Measurements from ENCODE around the gene STEAP3. TPM values are rescaled to one million over a fixed set of nuclear protein-coding genes. Genes with fewer than 3 reads are reported as not detected.

Gene STEAP3
- total RNA-seq, 1 donor from 2014 or later, result 38.8 TPM

- Mint-ChIP-seq H3K36me3 (ENCODE audit: low read depth, unreplicated experiment) (peaks cover 3% of the 10 kb centered on the region), H3K9me3 (ENCODE audit: unreplicated experiment) (no peaks in the 10 kb centered on the region), H3K27me3 (ENCODE audit: low read depth, unreplicated experiment) (no peaks in the 10 kb centered on the region), H3K4me1 (ENCODE audit: low read depth, unreplicated experiment) (no peaks in the 10 kb centered on the region), H3K4me3 (ENCODE audit: unreplicated experiment) (no peak overlapping the region), H3K27ac (ENCODE audit: unreplicated experiment) (no peak overlapping the region)
- Histone ChIP-seq H3K9ac (ENCODE audit: low read length) (no peak overlapping the region), H3K27ac (ENCODE audit: low read depth, low read length) (no peak overlapping the region), H3K4me3 (ENCODE audit: insufficient read depth, low read depth, low read length) (no peak overlapping the region), H2AFZ (ENCODE audit: low read depth, low read length) (no peak overlapping the region), H3K27me3 (ENCODE audit: insufficient read depth, low read length) (no peaks in the 10 kb centered on the region), H3K79me2 (ENCODE audit: insufficient read depth, low read length) (no peaks in the 10 kb centered on the region), H3K9me3 (ENCODE audit: insufficient read depth, low read depth, low read length) (no peaks in the 10 kb centered on the region), H4K20me1 (ENCODE audit: insufficient read depth, low read length) (no peaks in the 10 kb centered on the region), H3K4me2 (ENCODE audit: low read length) (no peak overlapping the region), H3K36me3 (ENCODE audit: insufficient read depth, low read length) (no peaks in the 10 kb centered on the region), H3K4me1 (ENCODE audit: insufficient read depth, low read length) (no peaks in the 10 kb centered on the region)
- no peak for DNase-seq (ENCODE audit: low read depth)
- TF ChIP-seq CTCF (IDR thresholded peaks at IDR 0.05; ENCODE audit: insufficient read depth, low read depth, low read length) (no peak), EZH2 (IDR thresholded peaks at IDR 0.05; ENCODE audit: insufficient read depth, low read length) (no peak)
- no peak for FAIRE-seq
Measured at GRCh38 chr2:119311371-119311770, 87.7 kb downstream of the STEAP3 start.

- Histone ChIP-seq H3K9ac (ENCODE audit: low read length) (no peak overlapping the region), H3K4me3 (ENCODE audit: insufficient read depth, low read depth, low read length) (no peak overlapping the region), H3K79me2 (ENCODE audit: insufficient read depth, low read length) (no peaks in the 10 kb centered on the region), H3K36me3 (ENCODE audit: insufficient read depth, low read length) (no peaks in the 10 kb centered on the region), H3K9me3 (ENCODE audit: insufficient read depth, low read depth, low read length) (no peaks in the 10 kb centered on the region), H3K27me3 (ENCODE audit: insufficient read depth, low read length) (no peaks in the 10 kb centered on the region), H2AFZ (ENCODE audit: low read depth, low read length) (no peak overlapping the region), H3K4me1 (ENCODE audit: insufficient read depth, low read length) (no peaks in the 10 kb centered on the region), H3K4me2 (ENCODE audit: low read length) (no peak overlapping the region), H4K20me1 (ENCODE audit: insufficient read depth, low read length) (no peaks in the 10 kb centered on the region), H3K27ac (ENCODE audit: low read depth, low read length) (no peak overlapping the region)
- Mint-ChIP-seq H3K9me3 (ENCODE audit: unreplicated experiment) (no peaks in the 10 kb centered on the region), H3K27ac (ENCODE audit: unreplicated experiment) (no peak overlapping the region), H3K27me3 (ENCODE audit: low read depth, unreplicated experiment) (no peaks in the 10 kb centered on the region), H3K4me1 (ENCODE audit: low read depth, unreplicated experiment) (no peaks in the 10 kb centered on the region), H3K4me3 (ENCODE audit: unreplicated experiment) (no peak overlapping the region), H3K36me3 (ENCODE audit: low read depth, unreplicated experiment) (peaks cover 3% of the 10 kb centered on the region)
- DNase-seq (ENCODE audit: low read depth) (no peak), FAIRE-seq (no peak)
- TF ChIP-seq EZH2 (IDR thresholded peaks at IDR 0.05; ENCODE audit: insufficient read depth, low read length) (no peak), CTCF (IDR thresholded peaks at IDR 0.05; ENCODE audit: insufficient read depth, low read depth, low read length) (no peak)
Measured at GRCh38 chr2:119311831-119312230, 88.2 kb downstream of the STEAP3 start.

Other genes with a start within 250 kb of the STEAP3 start
- 0.20 TPM in 1 of 2 replicates, not detected in the other for gene C1QL2, start 65.1 kb upstream of the STEAP3 start, total RNA-seq
- gene C2orf76, start 143.0 kb downstream of the STEAP3 start, total RNA-seq, result 8.1 and 9.2 TPM in 2 replicates
- 101 and 126 TPM in 2 replicates for gene DBI, start 143.1 kb downstream of the STEAP3 start, total RNA-seq
- gene TMEM37, start 208.0 kb downstream of the STEAP3 start, total RNA-seq, result 1.6 and 3.3 TPM in 2 replicates

Measured in astrocyte (in vitro differentiated cells and primary cell).